ENCODE data around the gene PROX1.

Gene PROX1

DNA sequence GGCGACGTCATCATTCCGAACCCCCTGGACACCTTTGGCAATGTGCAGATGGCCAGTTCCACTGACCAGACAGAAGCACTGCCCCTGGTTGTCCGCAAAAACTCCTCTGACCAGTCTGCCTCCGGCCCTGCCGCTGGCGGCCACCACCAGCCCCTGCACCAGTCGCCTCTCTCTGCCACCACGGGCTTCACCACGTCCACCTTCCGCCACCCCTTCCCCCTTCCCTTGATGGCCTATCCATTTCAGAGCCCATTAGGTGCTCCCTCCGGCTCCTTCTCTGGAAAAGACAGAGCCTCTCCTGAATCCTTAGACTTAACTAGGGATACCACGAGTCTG lies 10.0 kb downstream of the PROX1 start:
- Histone ChIP-seq H3K36me3 (ENCODE audit: control insufficient read depth in 5 of 5, insufficient read depth in 5 of 5, low read length in 5 of 5) (peaks cover 0 to 9% (median 0%) of the 10 kb centered on the region in 5 donors), H3K4me1 (ENCODE audit: control insufficient read depth in 5 of 5, insufficient read depth in 5 of 5, low read length in 5 of 5) (no peaks in the 10 kb centered on the region), H3K4me3 (ENCODE audit: low read depth in 1 of 5, low read length in 5 of 5) (no peak overlapping the region), H3K27me3 (ENCODE audit: control insufficient read depth in 5 of 5, insufficient read depth in 4 of 5, low read length in 5 of 5) (peaks cover 3 to 11% (median 7%) of the 10 kb centered on the region in 5 donors), H3K9me3 (ENCODE audit: control insufficient read depth in 5 of 5, low read length in 5 of 5) (no peaks in the 10 kb centered on the region), H3K9ac (ENCODE audit: low read length in 5 of 5) (no peak overlapping the region), H3K27ac (ENCODE audit: low read depth, low read length) (no peak overlapping the region)

DNA sequence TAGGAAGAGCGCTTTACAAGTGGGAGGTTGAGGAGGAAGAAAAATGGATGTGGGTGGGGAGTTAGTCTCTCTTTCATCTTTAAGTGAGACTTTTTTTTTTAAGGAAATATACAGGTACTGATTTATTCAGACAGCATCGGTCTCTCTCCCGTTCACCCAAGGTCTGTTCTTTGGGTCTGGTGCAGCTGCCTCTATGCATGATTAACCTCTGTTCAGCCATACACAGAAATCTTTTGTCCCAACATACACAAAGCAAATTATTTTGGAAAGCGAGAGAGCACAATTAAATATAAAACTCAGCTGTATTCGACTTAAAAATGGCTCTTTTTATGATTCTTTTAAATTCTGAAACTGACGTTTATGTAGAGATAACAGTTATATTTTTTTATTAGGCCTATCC lies 11.0 kb downstream of the PROX1 start:
- Histone ChIP-seq H3K4me3 (ENCODE audit: low read depth in 1 of 5, low read length in 5 of 5) (no peak overlapping the region), H3K27me3 (ENCODE audit: control insufficient read depth in 5 of 5, insufficient read depth in 4 of 5, low read length in 5 of 5) (peaks cover 3 to 10% (median 7%) of the 10 kb centered on the region in 5 donors), H3K27ac (ENCODE audit: low read depth, low read length) (no peak overlapping the region), H3K9me3 (ENCODE audit: control insufficient read depth in 5 of 5, low read length in 5 of 5) (no peaks in the 10 kb centered on the region), H3K36me3 (ENCODE audit: control insufficient read depth in 5 of 5, insufficient read depth in 5 of 5, low read length in 5 of 5) (peaks cover 0 to 9% (median 0%) of the 10 kb centered on the region in 5 donors), H3K4me1 (ENCODE audit: control insufficient read depth in 5 of 5, insufficient read depth in 5 of 5, low read length in 5 of 5) (no peaks in the 10 kb centered on the region), H3K9ac (ENCODE audit: low read length in 5 of 5) (no peak overlapping the region)

DNA sequence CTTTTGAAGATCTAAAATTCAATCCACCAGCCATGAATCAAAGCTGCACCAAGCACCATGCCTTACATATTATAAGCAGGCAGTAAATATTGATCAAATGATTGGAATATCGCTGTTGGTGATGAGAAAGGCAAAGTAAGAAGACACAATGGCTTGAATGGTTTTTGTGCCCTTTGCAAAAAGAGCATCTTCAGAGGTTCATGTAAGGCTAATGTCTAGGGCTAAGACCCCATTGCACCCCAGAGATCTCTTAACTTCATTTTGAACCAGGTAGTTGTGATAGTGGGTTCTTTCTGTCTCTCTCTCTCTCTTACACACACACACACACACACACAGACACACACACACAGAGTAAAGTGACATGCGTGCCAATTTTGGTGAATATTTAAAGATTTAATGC lies 12.0 kb downstream of the PROX1 start:
- Histone ChIP-seq H3K36me3 (ENCODE audit: control insufficient read depth in 5 of 5, insufficient read depth in 5 of 5, low read length in 5 of 5) (peaks cover 0 to 9% (median 0%) of the 10 kb centered on the region in 5 donors), H3K4me3 (ENCODE audit: low read depth in 1 of 5, low read length in 5 of 5) (no peak overlapping the region), H3K9me3 (ENCODE audit: control insufficient read depth in 5 of 5, low read length in 5 of 5) (no peaks in the 10 kb centered on the region), H3K4me1 (ENCODE audit: control insufficient read depth in 5 of 5, insufficient read depth in 5 of 5, low read length in 5 of 5) (peaks cover 0 to 7% (median 0%) of the 10 kb centered on the region in 5 donors), H3K27me3 (ENCODE audit: control insufficient read depth in 5 of 5, insufficient read depth in 4 of 5, low read length in 5 of 5) (peaks cover 0 to 9% (median 6%) of the 10 kb centered on the region in 5 donors), H3K27ac (ENCODE audit: low read depth, low read length) (no peak overlapping the region), H3K9ac (ENCODE audit: low read length in 5 of 5) (no peak overlapping the region)

DNA sequence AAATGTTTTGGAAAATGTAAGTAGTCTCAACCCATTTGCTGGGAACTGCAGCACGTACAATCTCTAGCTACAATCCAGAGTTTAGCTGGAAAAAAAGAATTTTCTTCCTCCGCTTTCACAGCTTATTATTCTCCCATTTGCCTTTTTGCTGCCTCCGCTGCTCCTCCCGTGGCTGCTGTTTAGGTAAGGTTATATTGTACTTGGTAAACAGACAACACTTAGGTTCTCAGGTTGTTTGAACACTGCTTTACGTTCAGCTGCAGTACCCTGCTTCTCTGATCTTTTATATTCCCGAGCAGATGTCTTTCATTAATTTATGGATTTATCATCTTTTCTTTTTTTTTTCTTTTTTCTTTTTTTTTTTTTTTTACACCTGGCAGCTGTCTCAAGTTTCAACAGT lies 14.3 kb downstream of the PROX1 start:
- Histone ChIP-seq H3K4me1 (ENCODE audit: control insufficient read depth in 5 of 5, insufficient read depth in 5 of 5, low read length in 5 of 5) (peaks cover 0 to 7% (median 0%) of the 10 kb centered on the region in 5 donors), H3K27me3 (ENCODE audit: control insufficient read depth in 5 of 5, insufficient read depth in 4 of 5, low read length in 5 of 5) (peaks cover 0 to 6% (median 2%) of the 10 kb centered on the region in 5 donors), H3K9me3 (ENCODE audit: control insufficient read depth in 5 of 5, low read length in 5 of 5) (no peaks in the 10 kb centered on the region), H3K4me3 (ENCODE audit: low read depth in 1 of 5, low read length in 5 of 5) (no peak overlapping the region), H3K36me3 (ENCODE audit: control insufficient read depth in 5 of 5, insufficient read depth in 5 of 5, low read length in 5 of 5) (peaks cover 0 to 5% (median 0%) of the 10 kb centered on the region in 5 donors), H3K27ac (ENCODE audit: low read depth, low read length) (no peak overlapping the region), H3K9ac (ENCODE audit: low read length in 5 of 5) (no peak overlapping the region)

DNA sequence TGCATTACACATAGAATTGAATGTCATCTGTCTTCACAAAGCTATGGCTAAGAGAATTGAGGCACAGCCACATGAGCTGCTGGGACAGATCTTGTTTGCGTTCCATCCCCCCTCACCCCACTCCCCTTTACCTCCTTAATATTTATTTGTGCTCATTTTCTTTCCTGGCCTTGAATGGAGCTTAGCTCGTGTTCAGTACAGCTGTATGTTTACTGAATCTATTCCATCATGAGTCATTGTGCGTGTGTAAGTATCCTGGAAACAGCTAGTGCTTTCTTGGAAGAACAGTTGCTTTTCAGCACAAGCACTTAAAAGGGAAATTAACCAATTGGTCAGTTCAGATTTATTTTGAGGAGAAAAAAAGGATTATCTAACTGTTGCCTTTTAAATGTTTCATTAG lies 14.7 kb downstream of the PROX1 start:
- Histone ChIP-seq H3K27ac (ENCODE audit: low read depth, low read length) (no peak overlapping the region), H3K4me1 (ENCODE audit: control insufficient read depth in 5 of 5, insufficient read depth in 5 of 5, low read length in 5 of 5) (peaks cover 0 to 7% (median 0%) of the 10 kb centered on the region in 5 donors), H3K9ac (ENCODE audit: low read length in 5 of 5) (no peak overlapping the region), H3K27me3 (ENCODE audit: control insufficient read depth in 5 of 5, insufficient read depth in 4 of 5, low read length in 5 of 5) (peaks cover 0 to 3% (median 0%) of the 10 kb centered on the region in 5 donors), H3K9me3 (ENCODE audit: control insufficient read depth in 5 of 5, low read length in 5 of 5) (no peaks in the 10 kb centered on the region), H3K36me3 (ENCODE audit: control insufficient read depth in 5 of 5, insufficient read depth in 5 of 5, low read length in 5 of 5) (peaks cover 0 to under 1% (median 0%) of the 10 kb centered on the region in 5 donors), H3K4me3 (ENCODE audit: low read depth in 1 of 5, low read length in 5 of 5) (no peak overlapping the region)

DNA sequence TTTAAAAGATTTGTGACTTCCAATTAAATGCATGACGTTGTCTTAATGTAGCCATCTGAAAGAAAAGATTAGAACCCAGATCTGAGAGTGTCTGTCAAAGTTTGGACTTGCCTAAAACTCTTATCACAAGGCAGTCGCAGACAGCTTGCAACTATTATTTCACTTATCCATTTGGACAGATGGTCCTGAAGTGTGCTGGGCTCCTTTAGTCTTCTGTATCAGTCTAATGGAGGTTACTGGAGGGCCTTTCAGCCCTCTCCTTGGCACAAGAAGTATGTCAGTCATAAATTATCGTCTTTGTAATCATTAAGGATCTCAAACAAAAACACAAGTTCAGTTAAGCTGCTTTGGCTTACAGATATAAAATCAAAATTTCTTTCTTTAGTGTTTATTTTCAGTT lies 15.5 kb downstream of the PROX1 start:
- Histone ChIP-seq H3K4me1 (ENCODE audit: control insufficient read depth in 5 of 5, insufficient read depth in 5 of 5, low read length in 5 of 5) (peaks cover 0 to 7% (median 0%) of the 10 kb centered on the region in 5 donors), H3K36me3 (ENCODE audit: control insufficient read depth in 5 of 5, insufficient read depth in 5 of 5, low read length in 5 of 5) (no peaks in the 10 kb centered on the region), H3K27me3 (ENCODE audit: control insufficient read depth in 5 of 5, insufficient read depth in 4 of 5, low read length in 5 of 5) (no peaks in the 10 kb centered on the region), H3K9ac (ENCODE audit: low read length in 5 of 5) (no peak overlapping the region), H3K4me3 (ENCODE audit: low read depth in 1 of 5, low read length in 5 of 5) (no peak overlapping the region), H3K9me3 (ENCODE audit: control insufficient read depth in 5 of 5, low read length in 5 of 5) (no peaks in the 10 kb centered on the region), H3K27ac (ENCODE audit: low read depth, low read length) (no peak overlapping the region)

DNA sequence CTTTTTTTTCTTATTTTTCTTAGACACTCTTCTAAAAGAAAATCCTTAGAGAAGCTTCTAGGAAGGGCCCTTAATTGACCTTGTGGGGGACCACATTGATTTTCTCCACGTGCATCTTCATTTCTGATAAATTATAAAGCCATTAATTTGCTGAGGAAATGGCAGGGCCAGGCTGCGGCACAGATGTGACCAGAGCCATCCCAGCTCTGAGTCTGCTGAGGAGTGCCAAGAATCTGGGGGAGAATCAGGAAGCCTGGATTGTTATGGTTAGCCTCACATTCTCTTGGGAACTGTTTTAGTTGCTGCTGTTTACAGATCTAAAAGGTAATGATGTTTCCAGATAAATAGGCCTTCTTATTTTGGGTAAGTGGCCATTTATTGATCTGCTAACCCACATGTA lies 16.2 kb downstream of the PROX1 start:
- H3K27me3 ChIP-seq (ENCODE audit: control insufficient read depth in 5 of 5, insufficient read depth in 4 of 5, low read length in 5 of 5): no peaks in the 10 kb centered on the region
- no peak overlapping the region for H3K4me3 ChIP-seq (ENCODE audit: low read depth in 1 of 5, low read length in 5 of 5)
- H3K36me3 ChIP-seq (ENCODE audit: control insufficient read depth in 5 of 5, insufficient read depth in 5 of 5, low read length in 5 of 5): no peaks in the 10 kb centered on the region
- H3K27ac ChIP-seq (ENCODE audit: low read depth, low read length): no peak overlapping the region
- H3K4me1 ChIP-seq (ENCODE audit: control insufficient read depth in 5 of 5, insufficient read depth in 5 of 5, low read length in 5 of 5): peaks cover 0 to 7% (median 0%) of the 10 kb centered on the region in 5 donors
- H3K9ac ChIP-seq (ENCODE audit: low read length in 5 of 5): no peak overlapping the region
- H3K9me3 ChIP-seq (ENCODE audit: control insufficient read depth in 5 of 5, low read length in 5 of 5): no peaks in the 10 kb centered on the region

DNA sequence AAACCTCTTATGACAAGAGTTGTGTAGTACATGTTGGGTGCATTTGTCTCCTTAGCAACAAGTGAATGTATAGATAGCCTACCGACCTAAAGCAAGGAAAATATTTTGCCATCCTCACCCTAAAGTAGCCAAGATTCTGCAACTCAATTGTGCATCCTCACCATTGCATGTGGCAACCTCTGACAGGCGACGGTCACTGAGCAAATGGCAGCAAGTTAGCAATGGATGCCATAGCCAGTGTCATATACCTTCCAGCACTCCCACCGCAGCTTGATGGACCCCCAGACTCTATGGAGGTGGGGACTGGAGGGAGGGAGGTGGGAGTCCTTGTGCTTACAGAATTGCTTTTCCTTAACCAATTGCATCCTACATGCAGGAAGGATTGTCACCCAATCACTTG lies 17.0 kb downstream of the PROX1 start:
- Histone ChIP-seq H3K9me3 (ENCODE audit: control insufficient read depth in 5 of 5, low read length in 5 of 5) (no peaks in the 10 kb centered on the region), H3K4me1 (ENCODE audit: control insufficient read depth in 5 of 5, insufficient read depth in 5 of 5, low read length in 5 of 5) (peaks cover 0 to 7% (median 0%) of the 10 kb centered on the region in 5 donors), H3K9ac (ENCODE audit: low read length in 5 of 5) (no peak overlapping the region), H3K27ac (ENCODE audit: low read depth, low read length) (no peak overlapping the region), H3K27me3 (ENCODE audit: control insufficient read depth in 5 of 5, insufficient read depth in 4 of 5, low read length in 5 of 5) (no peaks in the 10 kb centered on the region), H3K36me3 (ENCODE audit: control insufficient read depth in 5 of 5, insufficient read depth in 5 of 5, low read length in 5 of 5) (no peaks in the 10 kb centered on the region), H3K4me3 (ENCODE audit: low read depth in 1 of 5, low read length in 5 of 5) (no peak overlapping the region)

DNA sequence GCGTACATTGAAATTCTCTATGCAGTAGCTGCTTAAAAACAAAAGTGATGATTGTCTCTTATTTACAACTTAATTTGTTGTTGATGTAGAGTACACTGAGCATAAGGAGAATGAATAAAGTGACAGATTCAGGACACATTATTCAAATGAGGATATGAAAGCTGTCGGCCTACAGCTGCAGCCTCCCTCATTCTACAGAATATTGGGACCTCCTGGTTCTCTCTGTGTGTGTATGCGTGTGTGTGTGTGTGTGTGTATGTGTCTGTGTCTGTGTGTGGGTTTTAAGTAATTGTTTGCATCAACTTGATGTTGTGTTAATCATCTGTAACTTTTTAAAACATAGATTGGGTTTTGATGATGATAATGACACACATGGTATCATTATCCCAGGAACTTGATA lies 17.9 kb downstream of the PROX1 start:
- peaks cover 0 to 7% (median 0%) of the 10 kb centered on the region in 5 donors for H3K4me1 ChIP-seq (ENCODE audit: control insufficient read depth in 5 of 5, insufficient read depth in 5 of 5, low read length in 5 of 5)
- no peak overlapping the region for H3K4me3 ChIP-seq (ENCODE audit: low read depth in 1 of 5, low read length in 5 of 5)
- no peaks in the 10 kb centered on the region for H3K36me3 ChIP-seq (ENCODE audit: control insufficient read depth in 5 of 5, insufficient read depth in 5 of 5, low read length in 5 of 5)
- H3K9ac ChIP-seq (ENCODE audit: low read length in 5 of 5): no peak overlapping the region
- no peaks in the 10 kb centered on the region for H3K9me3 ChIP-seq (ENCODE audit: control insufficient read depth in 5 of 5, low read length in 5 of 5)
- no peaks in the 10 kb centered on the region for H3K27me3 ChIP-seq (ENCODE audit: control insufficient read depth in 5 of 5, insufficient read depth in 4 of 5, low read length in 5 of 5)
- H3K27ac ChIP-seq (ENCODE audit: low read depth, low read length): no peak overlapping the region

DNA sequence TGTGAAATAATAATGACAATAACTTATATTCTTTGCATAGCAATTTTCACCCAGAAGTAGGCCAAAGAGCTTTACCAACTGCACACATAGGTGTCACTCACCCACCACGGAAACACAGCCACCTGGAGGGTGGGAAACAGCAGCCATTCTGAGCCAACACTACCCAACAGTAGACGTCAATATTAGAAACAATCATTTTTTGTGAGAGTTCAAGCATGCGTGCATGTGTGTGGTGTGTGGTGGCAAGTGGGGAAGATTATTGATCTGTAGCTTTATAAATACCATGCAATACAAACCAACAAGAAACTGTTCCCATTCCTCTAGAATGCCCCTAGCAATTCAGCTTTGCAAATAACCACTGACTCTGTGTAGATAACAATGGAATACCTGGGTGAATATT lies 19.1 kb downstream of the PROX1 start:
- Histone ChIP-seq H3K36me3 (ENCODE audit: control insufficient read depth in 5 of 5, insufficient read depth in 5 of 5, low read length in 5 of 5) (no peaks in the 10 kb centered on the region), H3K27ac (ENCODE audit: low read depth, low read length) (no peak overlapping the region), H3K27me3 (ENCODE audit: control insufficient read depth in 5 of 5, insufficient read depth in 4 of 5, low read length in 5 of 5) (no peaks in the 10 kb centered on the region), H3K9ac (ENCODE audit: low read length in 5 of 5) (no peak overlapping the region), H3K9me3 (ENCODE audit: control insufficient read depth in 5 of 5, low read length in 5 of 5) (no peaks in the 10 kb centered on the region), H3K4me3 (ENCODE audit: low read depth in 1 of 5, low read length in 5 of 5) (no peak overlapping the region), H3K4me1 (ENCODE audit: control insufficient read depth in 5 of 5, insufficient read depth in 5 of 5, low read length in 5 of 5) (peaks cover 0 to 7% (median 0%) of the 10 kb centered on the region in 5 donors)

DNA sequence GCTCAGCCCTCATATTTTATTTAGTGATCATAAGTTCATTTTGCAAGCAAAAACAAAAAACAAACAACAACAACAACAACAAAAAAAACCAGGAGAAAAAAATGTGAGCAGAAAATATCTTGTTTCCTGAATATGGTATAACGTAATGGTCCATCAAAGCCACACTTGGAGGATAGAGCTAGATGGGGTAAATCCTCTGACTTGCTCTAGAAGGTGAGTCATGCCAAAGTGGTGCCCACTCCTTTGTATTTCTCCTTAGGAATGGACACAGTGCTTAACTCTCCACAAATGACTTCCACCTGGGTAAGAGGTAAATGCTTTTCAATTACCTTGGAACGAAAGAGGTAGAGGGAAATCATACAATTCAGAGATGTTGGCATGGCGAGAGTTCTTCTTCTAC lies 20.6 kb downstream of the PROX1 start:
- H3K27ac ChIP-seq (ENCODE audit: low read depth, low read length): no peak overlapping the region

More for the DNA sequence above, 20.6 kb downstream of the PROX1 start:
- H3K4me1 ChIP-seq (ENCODE audit: control insufficient read depth in 5 of 5, insufficient read depth in 5 of 5, low read length in 5 of 5): peaks cover 0 to 7% (median 0%) of the 10 kb centered on the region in 5 donors
- no peaks in the 10 kb centered on the region for H3K27me3 ChIP-seq (ENCODE audit: control insufficient read depth in 5 of 5, insufficient read depth in 4 of 5, low read length in 5 of 5)
- H3K4me3 ChIP-seq (ENCODE audit: low read depth in 1 of 5, low read length in 5 of 5): no peak overlapping the region
- no peaks in the 10 kb centered on the region for H3K9me3 ChIP-seq (ENCODE audit: control insufficient read depth in 5 of 5, low read length in 5 of 5)
- peaks cover 0 to 3% (median 0%) of the 10 kb centered on the region in 5 donors for H3K36me3 ChIP-seq (ENCODE audit: control insufficient read depth in 5 of 5, insufficient read depth in 5 of 5, low read length in 5 of 5)
- H3K9ac ChIP-seq (ENCODE audit: low read length in 5 of 5): no peak overlapping the region

Measured in subcutaneous abdominal adipose tissue (tissue), 5 donors.